ENCODE results near the gene ARL4D.
"Not testable (repeated sequence)": the region's sequence is repeated elsewhere in the genome, so short reads cannot be mapped to it uniquely, and the experiment has no call there.

The ARL4D gene

GRCh38 chr17:43406676-43407645 is 8.2 kb downstream of the ARL4D start:
- H3K27me3 ChIP-seq (ENCODE audit: control insufficient read depth, insufficient read depth, low read length), result no peaks in the 10 kb centered on the region
- H3K4me1 ChIP-seq (ENCODE audit: control insufficient read depth, insufficient read depth, low read length), result peaks cover 3% of the 10 kb centered on the region
- no CpG with 5 or more reads among the region's 10 CpGs for WGBS (ENCODE audit: insufficient coverage, insufficient read length)
- DNase-seq (ENCODE audit: low read depth, low spot score), result no peak
- H3K36me3 ChIP-seq (ENCODE audit: control insufficient read depth, insufficient read depth, low read length), result no peaks in the 10 kb centered on the region
- H3K9me3 ChIP-seq (ENCODE audit: control insufficient read depth, insufficient read depth, low read length), result no peaks in the 10 kb centered on the region
- H3K27ac ChIP-seq (ENCODE audit: low read length), result no peak overlapping the region
- no peak overlapping the region for H3K4me3 ChIP-seq (ENCODE audit: low read length)

GRCh38 chr17:43409131-43409530 is 10.3 kb downstream of the ARL4D start:
- no peak for DNase-seq (ENCODE audit: low read depth, low spot score)
- no peak overlapping the region for H3K4me3 ChIP-seq (ENCODE audit: low read length)
- WGBS (ENCODE audit: insufficient coverage, insufficient read length), result no CpG with 5 or more reads among the region's 3 CpGs

GRCh38 chr17:43410557-43411368 is 12.0 kb downstream of the ARL4D start:
- Histone ChIP-seq H3K27me3 (ENCODE audit: control insufficient read depth, insufficient read depth, low read length) (no peaks in the 10 kb centered on the region), H3K27ac (ENCODE audit: low read length) (no peak overlapping the region), H3K4me3 (ENCODE audit: low read length) (no peak overlapping the region), H3K9me3 (ENCODE audit: control insufficient read depth, insufficient read depth, low read length) (no peaks in the 10 kb centered on the region), H3K4me1 (ENCODE audit: control insufficient read depth, insufficient read depth, low read length) (peaks cover 4% of the 10 kb centered on the region), H3K36me3 (ENCODE audit: control insufficient read depth, insufficient read depth, low read length) (no peaks in the 10 kb centered on the region)
- DNase-seq (ENCODE audit: low read depth, low spot score), result no peak
- WGBS (ENCODE audit: insufficient coverage, insufficient read length), result no CpG with 5 or more reads among the region's 6 CpGs

More at GRCh38 chr17:43409131-43409530, 10.3 kb downstream of the ARL4D start:
- H3K27ac ChIP-seq (ENCODE audit: low read length), result no peak overlapping the region
- H3K27me3 ChIP-seq (ENCODE audit: control insufficient read depth, insufficient read depth, low read length), result no peaks in the 10 kb centered on the region
- H3K9me3 ChIP-seq (ENCODE audit: control insufficient read depth, insufficient read depth, low read length), result no peaks in the 10 kb centered on the region
- H3K36me3 ChIP-seq (ENCODE audit: control insufficient read depth, insufficient read depth, low read length), result no peaks in the 10 kb centered on the region
- H3K4me1 ChIP-seq (ENCODE audit: control insufficient read depth, insufficient read depth, low read length), result peaks cover 4% of the 10 kb centered on the region

GRCh38 chr17:43411369-43411677 is 12.5 kb downstream of the ARL4D start:
- no peak overlapping the region for H3K27ac ChIP-seq (ENCODE audit: low read length)
- H3K4me3 ChIP-seq (ENCODE audit: low read length), result no peak overlapping the region
- no peak for DNase-seq (ENCODE audit: low read depth, low spot score)
- H3K36me3 ChIP-seq (ENCODE audit: control insufficient read depth, insufficient read depth, low read length), result no peaks in the 10 kb centered on the region
- H3K27me3 ChIP-seq (ENCODE audit: control insufficient read depth, insufficient read depth, low read length), result no peaks in the 10 kb centered on the region
- no peaks in the 10 kb centered on the region for H3K9me3 ChIP-seq (ENCODE audit: control insufficient read depth, insufficient read depth, low read length)
- H3K4me1 ChIP-seq (ENCODE audit: control insufficient read depth, insufficient read depth, low read length), result peaks cover 4% of the 10 kb centered on the region

DNA sequence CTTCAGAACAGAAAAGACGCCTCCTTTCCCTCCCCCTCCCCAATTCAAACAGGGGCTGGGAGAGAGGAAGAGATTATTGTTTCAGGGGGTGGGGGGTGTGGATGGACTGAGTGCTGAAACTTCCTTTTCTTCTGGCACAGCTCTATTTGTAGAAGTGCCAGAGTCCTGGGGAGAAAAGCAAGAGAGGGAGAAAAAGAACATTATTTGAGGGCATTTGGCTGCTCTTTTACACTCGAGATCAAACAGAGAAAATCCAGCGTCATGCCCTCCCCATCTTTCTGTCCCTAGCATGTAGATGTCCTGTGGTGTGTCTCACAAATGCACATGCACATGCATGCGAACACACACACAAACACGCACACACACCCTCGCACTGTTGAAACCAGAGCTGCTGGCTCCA is 13.0 kb downstream of the ARL4D start:
- Histone ChIP-seq H3K36me3 (ENCODE audit: control insufficient read depth, insufficient read depth, low read length) (no peaks in the 10 kb centered on the region), H3K27me3 (ENCODE audit: control insufficient read depth, insufficient read depth, low read length) (no peaks in the 10 kb centered on the region), H3K9me3 (ENCODE audit: control insufficient read depth, insufficient read depth, low read length) (no peaks in the 10 kb centered on the region), H3K27ac (ENCODE audit: low read length) (no peak overlapping the region), H3K4me3 (ENCODE audit: low read length) (no peak overlapping the region), H3K4me1 (ENCODE audit: control insufficient read depth, insufficient read depth, low read length) (peaks cover 3% of the 10 kb centered on the region)
- no peak for DNase-seq (ENCODE audit: low read depth, low spot score)
- WGBS (ENCODE audit: insufficient coverage, insufficient read length), result no CpG with 5 or more reads among the region's 6 CpGs

DNA sequence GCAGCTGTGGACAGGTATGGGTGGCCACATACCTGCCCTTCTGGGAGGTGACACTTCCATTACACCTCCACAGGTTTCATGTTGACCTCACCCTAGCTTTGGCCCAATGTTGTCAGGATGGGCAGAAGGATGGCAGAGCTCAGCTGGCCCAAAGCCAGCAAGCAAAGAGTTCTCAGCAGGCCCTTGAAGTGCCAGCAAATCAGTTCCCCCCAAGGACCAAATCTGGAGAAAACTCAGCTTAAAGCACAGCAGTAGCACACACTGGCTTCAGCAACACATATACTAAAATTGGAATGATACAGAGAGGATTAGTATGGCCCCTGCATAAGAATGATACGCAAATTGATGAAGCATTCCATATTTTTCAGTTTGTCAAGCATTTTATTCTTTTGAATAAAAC is 13.4 kb downstream of the ARL4D start:
- Histone ChIP-seq H3K27me3 (ENCODE audit: control insufficient read depth, insufficient read depth, low read length) (no peaks in the 10 kb centered on the region), H3K27ac (ENCODE audit: low read length) (no peak overlapping the region), H3K4me1 (ENCODE audit: control insufficient read depth, insufficient read depth, low read length) (peaks cover 3% of the 10 kb centered on the region), H3K36me3 (ENCODE audit: control insufficient read depth, insufficient read depth, low read length) (no peaks in the 10 kb centered on the region), H3K4me3 (ENCODE audit: low read length) (no peak overlapping the region), H3K9me3 (ENCODE audit: control insufficient read depth, insufficient read depth, low read length) (no peaks in the 10 kb centered on the region)
- no CpG with 5 or more reads among the region's 1 CpG for WGBS (ENCODE audit: insufficient coverage, insufficient read length)
- no peak for DNase-seq (ENCODE audit: low read depth, low spot score)

GRCh38 chr17:43416998-43417890 is 18.5 kb downstream of the ARL4D start:
- no peak overlapping the region for H3K27ac ChIP-seq (ENCODE audit: low read length)
- WGBS (ENCODE audit: insufficient coverage, insufficient read length), result no CpG with 5 or more reads among the region's 13 CpGs

GRCh38 chr17:43418441-43419374 is 19.9 kb downstream of the ARL4D start:
- Histone ChIP-seq H3K27me3 (ENCODE audit: control insufficient read depth, insufficient read depth, low read length) (no peaks in the 10 kb centered on the region), H3K27ac (ENCODE audit: low read length) (no peak overlapping the region), H3K36me3 (ENCODE audit: control insufficient read depth, insufficient read depth, low read length) (no peaks in the 10 kb centered on the region), H3K9me3 (ENCODE audit: control insufficient read depth, insufficient read depth, low read length) (no peaks in the 10 kb centered on the region), H3K4me1 (ENCODE audit: control insufficient read depth, insufficient read depth, low read length) (no peaks in the 10 kb centered on the region), H3K4me3 (ENCODE audit: low read length) (no peak overlapping the region)
- no CpG with 5 or more reads among the region's 18 CpGs for WGBS (ENCODE audit: insufficient coverage, insufficient read length)
- DNase-seq (ENCODE audit: low read depth, low spot score), result no peak

More at GRCh38 chr17:43416998-43417890, 18.5 kb downstream of the ARL4D start:
- Histone ChIP-seq H3K27me3 (ENCODE audit: control insufficient read depth, insufficient read depth, low read length) (no peaks in the 10 kb centered on the region), H3K9me3 (ENCODE audit: control insufficient read depth, insufficient read depth, low read length) (no peaks in the 10 kb centered on the region), H3K4me3 (ENCODE audit: low read length) (no peak overlapping the region), H3K36me3 (ENCODE audit: control insufficient read depth, insufficient read depth, low read length) (no peaks in the 10 kb centered on the region), H3K4me1 (ENCODE audit: control insufficient read depth, insufficient read depth, low read length) (no peaks in the 10 kb centered on the region)
- no peak for DNase-seq (ENCODE audit: low read depth, low spot score)

DNA sequence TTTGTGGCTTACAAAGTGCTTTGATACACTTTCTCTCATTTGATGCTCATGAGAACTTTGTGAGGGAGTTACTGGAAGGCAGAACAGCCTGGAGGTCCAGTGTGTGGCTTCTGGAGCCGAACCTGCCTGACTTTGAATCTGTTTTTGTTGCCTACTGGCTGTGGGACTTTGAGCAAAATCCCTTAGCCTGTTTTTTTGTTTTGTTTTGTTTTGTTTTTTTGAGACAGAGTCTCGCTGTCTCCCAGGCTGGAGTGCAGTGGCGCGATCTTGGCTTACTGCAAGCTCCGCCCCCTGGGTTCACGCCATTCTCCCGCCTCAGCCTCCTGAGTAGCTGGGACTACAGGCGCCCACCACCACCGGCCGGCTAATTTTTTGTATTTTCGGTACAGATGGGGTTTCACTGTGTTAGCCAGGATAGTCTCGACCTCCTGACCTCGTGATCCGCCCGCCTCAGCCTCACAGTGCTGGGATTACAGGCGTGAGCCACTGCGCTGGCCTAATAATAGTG is 20.6 kb downstream of the ARL4D start:
- H3K4me3 ChIP-seq (ENCODE audit: low read length); H3K9me3 ChIP-seq (ENCODE audit: control insufficient read depth, insufficient read depth, low read length); DNase-seq (ENCODE audit: low read depth, low spot score); H3K27ac ChIP-seq (ENCODE audit: low read length); H3K36me3 ChIP-seq (ENCODE audit: control insufficient read depth, insufficient read depth, low read length); H3K27me3 ChIP-seq (ENCODE audit: control insufficient read depth, insufficient read depth, low read length); H3K4me1 ChIP-seq (ENCODE audit: control insufficient read depth, insufficient read depth, low read length): not testable (repeated sequence)
- WGBS (ENCODE audit: insufficient coverage, insufficient read length), result no CpG with 5 or more reads among the region's 17 CpGs

All from iPS DF 6.9 (cell line).